HEK293T (cell line): ENCODE measurements around the gene MEST.
"Not testable (repeated sequence)": the region's sequence is repeated elsewhere in the genome, so short reads cannot be mapped to it uniquely, and the experiment has no call there.

Experiments
- CTCF ChIA-PET: fragments of 350-600 bp; formaldehyde crosslinking; extraction: SDS; loops from one replicate; lab custom pipeline; 2021; ENCODE audit warnings: antibody characterized with exemption, inconsistent platforms; lab: Yijun Ruan, JAX
- POLR2A ChIA-PET: fragments of 350-600 bp; formaldehyde crosslinking; extraction: SDS; loops from one replicate; lab custom pipeline; 2020; ENCODE audit warnings: antibody characterized with exemption, inconsistent platforms; lab: Yijun Ruan, JAX
- DNase-seq: peaks from one replicate; pipeline ENCODE4 v3.0.0; 2012; ENCODE audit warnings: mixed read lengths; ENCODE audit errors: extremely low spot score
- ARNT ChIP-seq: fragments of 450-650 bp; IDR thresholded peaks from 2 replicates; pipeline ENCODE4 v1.6.1; 2017; ENCODE audit warnings: mild to moderate bottlenecking
- BHLHE40 ChIP-seq: fragments of 450-650 bp; IDR thresholded peaks from 2 replicates; pipeline ENCODE4 v1.6.1; 2016; ENCODE audit warnings: mild to moderate bottlenecking, moderate library complexity, borderline replicate concordance
- CTBP1 ChIP-seq: fragments of 450-650 bp; IDR thresholded peaks from 2 replicates; pipeline ENCODE4 v1.6.1; 2016; ENCODE audit warnings: borderline replicate concordance
- ELF4 ChIP-seq: fragments of 450-650 bp; IDR thresholded peaks from 2 replicates; pipeline ENCODE4 v1.6.1; 2017; ENCODE audit warnings: antibody characterized with exemption
- FOXA1 ChIP-seq: fragments of 450-650 bp; IDR thresholded peaks from 2 replicates; pipeline ENCODE4 v1.6.1; 2016; ENCODE audit warnings: mild to moderate bottlenecking
- FOXK2 ChIP-seq: fragments of 450-650 bp; IDR thresholded peaks from 2 replicates; pipeline ENCODE4 v1.6.1; 2016; ENCODE audit warnings: mild to moderate bottlenecking
- FOXM1 ChIP-seq: fragments of 450-650 bp; IDR thresholded peaks from 2 replicates; pipeline ENCODE4 v1.6.1; 2017; ENCODE audit warnings: mild to moderate bottlenecking, borderline replicate concordance
- HDGF ChIP-seq: fragments of 450-650 bp; IDR thresholded peaks from 2 replicates; pipeline ENCODE4 v1.6.1; 2017; ENCODE audit warnings: antibody characterized with exemption, borderline replicate concordance
- L3MBTL2 ChIP-seq: fragments of 450-650 bp; conservative IDR thresholded peaks from 2 replicates; pipeline ENCODE4 v1.6.1; 2016; ENCODE audit warnings: mild to moderate bottlenecking
- LEF1 ChIP-seq: fragments of 450-650 bp; IDR thresholded peaks from 2 replicates; pipeline ENCODE4 v1.6.1; 2017; ENCODE audit warnings: mild to moderate bottlenecking, borderline replicate concordance
- NFRKB ChIP-seq: fragments of 450-650 bp; IDR thresholded peaks from 2 replicates; pipeline ENCODE4 v1.6.1; 2016; ENCODE audit warnings: mild to moderate bottlenecking, moderate library complexity
- SP1 ChIP-seq: fragments of 450-650 bp; IDR thresholded peaks from 2 replicates; pipeline ENCODE4 v1.6.1; 2017
- SUZ12 ChIP-seq: fragments of 450-650 bp; IDR thresholded peaks from 2 replicates; pipeline ENCODE4 v1.6.1; 2016; ENCODE audit warnings: mild to moderate bottlenecking
- TARDBP ChIP-seq: fragments of 450-650 bp; IDR thresholded peaks from 2 replicates; pipeline ENCODE4 v1.6.1; 2016
- ZNF384 ChIP-seq: fragments of 450-650 bp; IDR thresholded peaks from 2 replicates; pipeline ENCODE4 v1.6.1; 2016
- TF ChIP-seq, protein P1 (sequence below): fragments of 450-650 bp; IDR thresholded peaks from 2 replicates; pipeline ENCODE4 v1.6.1; 2016

The MEST gene, protein sequence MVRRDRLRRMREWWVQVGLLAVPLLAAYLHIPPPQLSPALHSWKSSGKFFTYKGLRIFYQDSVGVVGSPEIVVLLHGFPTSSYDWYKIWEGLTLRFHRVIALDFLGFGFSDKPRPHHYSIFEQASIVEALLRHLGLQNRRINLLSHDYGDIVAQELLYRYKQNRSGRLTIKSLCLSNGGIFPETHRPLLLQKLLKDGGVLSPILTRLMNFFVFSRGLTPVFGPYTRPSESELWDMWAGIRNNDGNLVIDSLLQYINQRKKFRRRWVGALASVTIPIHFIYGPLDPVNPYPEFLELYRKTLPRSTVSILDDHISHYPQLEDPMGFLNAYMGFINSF

DNA sequence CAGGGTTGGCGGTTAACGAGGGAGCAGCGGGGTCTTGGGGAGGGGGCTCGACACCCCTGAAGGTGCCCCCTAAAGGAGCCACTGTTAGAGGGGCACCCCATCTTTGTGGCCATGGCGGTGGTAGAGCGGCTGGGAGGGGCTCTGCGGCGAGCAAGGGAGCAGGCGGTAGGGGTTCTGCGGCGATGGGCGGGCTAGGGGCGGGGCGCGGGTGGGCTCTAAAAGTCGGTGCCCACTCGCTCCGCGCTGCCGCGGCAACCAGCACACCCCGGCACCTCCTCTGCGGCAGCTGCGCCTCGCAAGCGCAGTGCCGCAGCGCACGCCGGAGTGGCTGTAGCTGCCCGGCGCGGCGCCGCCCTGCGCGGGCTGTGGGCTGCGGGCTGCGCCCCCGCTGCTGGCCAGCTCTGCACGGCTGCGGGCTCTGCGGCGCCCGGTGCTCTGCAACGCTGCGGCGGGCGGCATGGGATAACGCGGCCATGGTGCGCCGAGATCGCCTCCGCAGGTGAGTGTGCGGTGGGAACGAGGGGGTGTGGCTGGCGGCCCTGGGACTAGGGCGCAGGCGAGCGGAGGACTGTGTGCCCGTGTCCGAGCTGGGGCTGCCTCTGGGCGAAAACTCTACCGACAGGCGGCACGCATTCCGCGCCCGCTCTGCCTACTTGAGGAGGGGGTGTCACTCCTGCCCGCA lies at the start of gene MEST:
MEST (plus strand) TSS at position 245 of the 682 bp plus-strand sequence; CDS start at position 474, 229 bp downstream.
- no peak for TF ChIP-seq FOXK2
- no peak for TF ChIP-seq L3MBTL2
- TF ChIP-seq HDGF: no peak
- no peak for TF ChIP-seq SP1
- no peak for TF ChIP-seq CTBP1
- no peak for TF ChIP-seq TARDBP
- no peak for TF ChIP-seq ELF4
- TF ChIP-seq, protein P1, sequence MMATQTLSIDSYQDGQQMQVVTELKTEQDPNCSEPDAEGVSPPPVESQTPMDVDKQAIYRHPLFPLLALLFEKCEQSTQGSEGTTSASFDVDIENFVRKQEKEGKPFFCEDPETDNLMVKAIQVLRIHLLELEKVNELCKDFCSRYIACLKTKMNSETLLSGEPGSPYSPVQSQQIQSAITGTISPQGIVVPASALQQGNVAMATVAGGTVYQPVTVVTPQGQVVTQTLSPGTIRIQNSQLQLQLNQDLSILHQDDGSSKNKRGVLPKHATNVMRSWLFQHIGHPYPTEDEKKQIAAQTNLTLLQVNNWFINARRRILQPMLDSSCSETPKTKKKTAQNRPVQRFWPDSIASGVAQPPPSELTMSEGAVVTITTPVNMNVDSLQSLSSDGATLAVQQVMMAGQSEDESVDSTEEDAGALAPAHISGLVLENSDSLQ: no peak
- TF ChIP-seq FOXA1: no peak
- no peak for TF ChIP-seq FOXM1
- TF ChIP-seq ZNF384: no peak
- no peak for TF ChIP-seq SUZ12
- ChIA-PET POLR2A (no interaction called here), CTCF (no interaction called here)
- DNase-seq: no peak

DNA sequence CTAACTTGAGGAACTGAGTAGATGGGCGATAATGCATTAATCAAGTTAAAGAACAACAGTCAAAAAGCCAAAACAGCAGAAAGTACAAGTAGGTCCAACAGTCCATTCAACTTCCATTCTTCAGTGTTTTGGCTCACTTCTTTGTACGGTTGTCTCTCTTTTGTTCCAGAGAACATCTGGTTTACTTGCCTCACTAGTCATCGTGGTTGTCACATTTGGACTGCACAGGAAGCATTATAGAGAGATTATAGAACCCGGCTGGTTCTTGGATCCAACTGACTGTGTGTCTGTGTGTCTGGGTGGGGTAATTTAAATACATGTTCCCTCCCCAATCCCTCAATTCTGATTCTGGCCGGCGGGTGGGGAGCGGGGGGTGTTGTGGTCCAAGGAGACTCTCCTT lies 49.3 kb upstream of the MEST start:
- no peak for DNase-seq
- no peak for TF ChIP-seq CTBP1
- no peak for TF ChIP-seq BHLHE40
- no peak for TF ChIP-seq TARDBP
- no peak for TF ChIP-seq ELF4
- no peak for TF ChIP-seq SP1
- no peak for TF ChIP-seq SUZ12
- no peak for TF ChIP-seq FOXM1
- TF ChIP-seq ARNT: no peak
- no peak for TF ChIP-seq FOXK2
- TF ChIP-seq, protein P1: no peak
- no peak for TF ChIP-seq ZNF384
- no peak for TF ChIP-seq NFRKB
- TF ChIP-seq HDGF: no peak
- no peak for TF ChIP-seq LEF1
- no peak for TF ChIP-seq L3MBTL2
- no peak for TF ChIP-seq FOXA1
- ChIA-PET POLR2A (no interaction called here), CTCF (no interaction called here)

DNA sequence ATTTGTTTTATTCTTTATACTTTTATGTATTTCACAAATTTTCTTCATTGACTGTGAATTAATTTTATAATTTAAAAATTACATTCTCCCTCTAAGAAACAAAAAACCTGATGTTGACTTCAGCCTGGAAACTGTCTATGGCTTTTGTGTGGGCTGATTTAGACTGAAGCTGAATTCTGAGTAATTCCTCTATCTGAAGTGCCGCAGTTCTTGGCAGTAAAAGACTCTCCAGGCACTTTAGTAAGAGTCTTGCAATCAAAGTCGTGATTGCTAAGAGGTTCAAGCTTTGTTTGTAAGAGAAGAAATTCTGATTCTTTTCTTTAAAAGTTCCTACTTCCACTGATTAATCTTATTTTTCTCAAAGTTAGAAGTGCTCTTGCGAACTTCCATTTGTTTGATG lies 47.7 kb upstream of the MEST start:
- DNase-seq: no peak
- CTCF ChIA-PET: no interaction called here
- TF ChIP-seq ELF4 (no peak), LEF1 (no peak), SUZ12 (no peak)
- POLR2A ChIA-PET: no interaction called here

DNA sequence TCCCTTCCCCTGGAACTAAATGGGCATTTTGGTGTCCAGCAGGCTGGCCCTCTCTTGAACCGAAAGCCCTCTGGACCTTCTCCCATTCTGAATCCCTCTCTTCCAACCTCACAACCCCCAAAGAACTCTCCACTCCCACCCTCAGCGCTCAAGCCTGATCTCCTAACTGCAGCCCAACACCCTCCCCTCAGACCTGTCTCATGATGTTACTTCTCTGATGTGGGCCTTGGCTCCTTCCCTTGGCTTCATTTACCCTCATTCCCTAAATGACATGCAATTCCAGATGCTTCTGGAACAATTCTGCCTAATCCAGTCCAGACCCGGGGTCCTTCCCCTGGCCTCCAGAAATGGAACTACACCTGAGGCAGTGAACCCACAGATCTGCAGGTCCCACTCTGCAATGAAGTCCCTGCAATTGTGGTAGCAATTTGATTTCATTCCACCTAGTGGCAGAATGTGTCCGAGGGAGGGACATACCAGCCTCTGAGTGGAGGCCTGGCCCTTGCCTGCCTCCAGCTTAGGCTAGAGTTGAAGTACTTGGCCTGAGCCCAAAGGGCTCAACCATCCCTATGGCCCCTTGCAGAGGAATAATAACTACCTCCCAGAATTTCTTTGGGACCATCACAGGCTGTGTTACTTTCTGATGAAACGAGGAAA lies 47.0 kb upstream of the MEST start:
- TF ChIP-seq FOXM1 (no peak), HDGF (no peak), ARNT (no peak), ELF4 (no peak), LEF1 (no peak), SP1 (no peak), FOXK2 (no peak)
- TF ChIP-seq, protein P1: no peak
- POLR2A ChIA-PET: no interaction called here
- CTCF ChIA-PET: no interaction called here
- no peak for DNase-seq

DNA sequence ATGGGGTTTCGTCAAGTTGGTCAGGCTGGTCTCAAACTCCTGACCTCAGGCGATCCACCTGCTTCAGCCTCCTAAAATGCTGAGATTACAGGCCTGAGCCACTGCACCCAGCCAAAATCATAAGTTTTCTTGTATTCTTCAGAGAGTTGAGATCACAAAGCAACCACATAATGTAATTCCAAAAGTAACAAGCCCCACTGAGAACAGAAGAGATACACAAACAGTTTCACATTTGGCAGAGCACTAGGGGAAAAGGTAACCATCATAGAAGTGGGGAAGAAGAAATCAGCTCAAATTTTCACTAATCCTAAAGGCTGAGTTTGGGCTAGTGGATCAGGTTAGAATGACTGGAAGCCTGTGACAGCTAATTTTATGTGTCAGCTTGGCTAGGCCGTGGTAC lies 45.6 kb upstream of the MEST start:
- POLR2A ChIA-PET: no interaction called here
- no peak for DNase-seq
- CTCF ChIA-PET: no interaction called here
- no peak for TF ChIP-seq ELF4
- no peak for TF ChIP-seq ARNT
- TF ChIP-seq BHLHE40: no peak
- no peak for TF ChIP-seq HDGF
- no peak for TF ChIP-seq NFRKB
- no peak for TF ChIP-seq LEF1
- TF ChIP-seq, protein P1: no peak
- TF ChIP-seq TARDBP: no peak
- TF ChIP-seq CTBP1: no peak
- no peak for TF ChIP-seq SUZ12
- no peak for TF ChIP-seq SP1
- TF ChIP-seq FOXM1: no peak
- no peak for TF ChIP-seq FOXK2
- no peak for TF ChIP-seq L3MBTL2
- no peak for TF ChIP-seq ZNF384
- TF ChIP-seq FOXA1: no peak

DNA sequence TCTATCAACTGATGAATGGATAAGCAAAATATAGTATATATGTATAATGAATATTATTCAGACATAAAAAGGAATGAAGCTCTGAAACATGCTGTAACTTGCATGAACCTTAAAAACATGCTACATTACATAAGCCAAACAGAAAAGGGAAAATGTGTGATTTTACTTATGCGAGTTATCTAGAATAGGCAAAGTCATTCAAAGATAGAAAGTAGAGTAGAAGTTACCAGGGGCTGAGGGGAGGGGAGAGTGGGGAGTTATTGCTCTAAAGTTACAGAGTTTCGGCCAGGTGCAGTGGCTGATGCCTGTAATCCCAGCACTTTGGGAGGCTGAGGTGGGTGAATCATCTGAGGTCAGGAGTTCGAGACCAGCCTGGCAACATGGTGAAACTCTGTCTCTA lies 40.5 kb upstream of the MEST start:
- DNase-seq, POLR2A ChIA-PET, CTCF ChIA-PET: not testable (repeated sequence)
